IMR-90 (cell line): Measurements from ENCODE around the gene BTG2. TPM values are rescaled to one million over a fixed set of nuclear protein-coding genes. Genes with fewer than 3 reads are reported as not detected.

Source experiments
- ATAC-seq: fragments of 200-7000 bp; cut with Tn5 transposase; 2 replicates; pipeline ENCODE4 v1.9.1; 2020; ENCODE audit warnings: low read depth, mild to moderate bottlenecking, moderate library complexity
- BruUV-seq: library from RNA; stranded (reverse); fragments of 400-500 nt; replicated peaks from 2 replicates; lab custom pipeline; 2021; lab: Mats Ljungman, UMichigan
- CTCF ChIA-PET: fragments of 300-600 bp; formaldehyde crosslinking; extraction: SDS; loops from one replicate; lab custom pipeline; 2021; ENCODE audit warnings: antibody characterized with exemption; lab: Yijun Ruan, JAX
- POLR2A ChIA-PET: fragments of 300-600 bp; sonication (Branson Sonifier 250); formaldehyde crosslinking; loops from one replicate; lab custom pipeline; 2022; ENCODE audit warnings: antibody characterized with exemption; ENCODE audit not compliant: unreplicated experiment; lab: Charles Lee
- DNase-seq: peaks from one replicate; pipeline ENCODE4 v3.0.0; 2013
- H2AFZ ChIP-seq: replicated peaks from 2 replicates; pipeline ENCODE3; 2013; ENCODE audit warnings: low read length, mild to moderate bottlenecking; ENCODE audit not compliant: poor library complexity
- H2AK5ac ChIP-seq: 2 replicates; pipeline ENCODE4 v1.6.1; 2013; ENCODE audit warnings: low read depth, low read length, inconsistent platforms
- H2AK9ac ChIP-seq: replicated peaks from 2 replicates; pipeline ENCODE3; 2013; ENCODE audit warnings: mild to moderate bottlenecking, low read depth, low read length, moderate library complexity; ENCODE audit not compliant: poor library complexity
- H2BK120ac ChIP-seq: 2 replicates; pipeline ENCODE4 v1.6.1; 2013; ENCODE audit warnings: low read depth, low read length, inconsistent platforms
- H2BK15ac ChIP-seq: 3 replicates; pipeline ENCODE4 v1.6.1; 2013; ENCODE audit warnings: low read depth, low read length, inconsistent platforms
- H2BK20ac ChIP-seq: 2 replicates; pipeline ENCODE4 v1.6.1; 2013; ENCODE audit warnings: low read depth, mild to moderate bottlenecking, inconsistent platforms, low read length, moderate library complexity
- H2BK5ac ChIP-seq: 2 replicates; pipeline ENCODE4 v1.6.1; 2013; ENCODE audit warnings: mild to moderate bottlenecking, low read depth, low read length, inconsistent platforms; ENCODE audit not compliant: poor library complexity, severe bottlenecking
- H3K14ac ChIP-seq: replicated peaks from 2 replicates; pipeline ENCODE4 v1.6.1; 2013; ENCODE audit warnings: low read depth, low read length, inconsistent platforms
- H3K18ac ChIP-seq: 2 replicates; pipeline ENCODE4 v1.6.1; 2013; ENCODE audit warnings: low read depth, low read length, control low read depth
- H3K23ac ChIP-seq: 2 replicates; pipeline ENCODE4 v1.6.1; 2013; ENCODE audit warnings: low read depth, low read length, inconsistent platforms
- H3K27ac ChIP-seq: 2 replicates; pipeline ENCODE4 v1.5.1; 2013; ENCODE audit warnings: mild to moderate bottlenecking, control low read depth, low read length; ENCODE audit not compliant: insufficient read depth
- H3K27me3 ChIP-seq: 2 replicates; pipeline ENCODE4 v1.6.1; 2013; ENCODE audit warnings: low read length; ENCODE audit not compliant: control insufficient read depth, insufficient read depth
- H3K36me3 ChIP-seq: 2 replicates; pipeline ENCODE4 v1.6.1; 2013; ENCODE audit warnings: low read length, mixed read lengths; ENCODE audit not compliant: control insufficient read depth, insufficient read depth
- H3K4ac ChIP-seq: 2 replicates; pipeline ENCODE4 v1.6.1; 2013; ENCODE audit warnings: low read depth, low read length, inconsistent platforms
- H3K4me1 ChIP-seq: 2 replicates; pipeline ENCODE4 v1.6.1; 2013; ENCODE audit warnings: low read length, mixed read lengths; ENCODE audit not compliant: control insufficient read depth, insufficient read depth
- H3K4me2 ChIP-seq: 2 replicates; pipeline ENCODE4 v1.6.1; 2013; ENCODE audit warnings: low read depth, mild to moderate bottlenecking, control low read depth, low read length, moderate library complexity
- H3K4me3 ChIP-seq: 2 replicates; pipeline ENCODE4 v1.5.1; 2013; ENCODE audit warnings: low read depth, mild to moderate bottlenecking, control low read depth, low read length, moderate library complexity; ENCODE audit not compliant: insufficient read depth
- H3K56ac ChIP-seq: 2 replicates; pipeline ENCODE4 v1.6.1; 2013; ENCODE audit warnings: low read length, inconsistent platforms; ENCODE audit not compliant: insufficient read depth; ENCODE audit errors: extremely low read depth
- H3K79me1 ChIP-seq, 2 experiments: 2 replicates each; pipeline ENCODE4 v1.6.1; 2013; ENCODE audit warnings: low read length in 2 of 2, inconsistent platforms in 1 of 2, low read depth in 1 of 2
- H3K9ac ChIP-seq: 2 replicates; pipeline ENCODE4 v1.6.1; 2013; ENCODE audit warnings: low read depth, low read length, control low read depth
- H3K9me1 ChIP-seq: 2 replicates; pipeline ENCODE4 v1.6.1; 2013; ENCODE audit warnings: low read length, inconsistent platforms; ENCODE audit not compliant: insufficient read depth
- H3K9me3 ChIP-seq: 2 replicates; pipeline ENCODE4 v1.6.1; 2013; ENCODE audit warnings: low read length; ENCODE audit not compliant: control insufficient read depth, insufficient read depth
- H4K20me1 ChIP-seq: 2 replicates; pipeline ENCODE4 v1.6.1; 2013; ENCODE audit warnings: low read length, inconsistent platforms; ENCODE audit not compliant: insufficient read depth
- H4K5ac ChIP-seq: 2 replicates; pipeline ENCODE4 v1.6.1; 2013; ENCODE audit warnings: mild to moderate bottlenecking, low read depth, low read length, control low read depth
- H4K8ac ChIP-seq, 2 experiments: 2 replicates each; pipeline ENCODE4 v1.6.1; 2013; ENCODE audit warnings: low read depth in 2 of 2, low read length in 2 of 2, control low read depth in 1 of 2, inconsistent platforms in 1 of 2
- H4K91ac ChIP-seq: 2 replicates; pipeline ENCODE4 v1.6.1; 2013; ENCODE audit warnings: low read depth, low read length, inconsistent platforms; ENCODE audit not compliant: insufficient read depth
- CEBPB ChIP-seq: IDR thresholded peaks from 2 replicates; pipeline ENCODE4 v1.6.1; 2012; ENCODE audit warnings: low read depth, low read length, improper control_type of control experiment
- MAFK ChIP-seq: IDR thresholded peaks from 2 replicates; pipeline ENCODE4 v1.6.1; 2012; ENCODE audit warnings: low read depth, low read length, improper control_type of control experiment
- MAZ ChIP-seq: IDR thresholded peaks from 2 replicates; pipeline ENCODE4 v1.6.1; 2012; ENCODE audit warnings: low read depth, mild to moderate bottlenecking, low read length, improper control_type of control experiment, moderate library complexity, borderline replicate concordance
- MXI1 ChIP-seq: IDR thresholded peaks from 2 replicates; pipeline ENCODE4 v1.6.1; 2012; ENCODE audit warnings: low read depth, mild to moderate bottlenecking, low read length, moderate library complexity, borderline replicate concordance
- NFE2L2 ChIP-seq: fragments of 150-350 bp; IDR thresholded peaks from 2 replicates; pipeline ENCODE4 v1.6.1; 2016; ENCODE audit warnings: low read depth, mild to moderate bottlenecking, low read length
- RAD21 ChIP-seq: IDR thresholded peaks from 2 replicates; pipeline ENCODE4 v1.6.1; 2012; ENCODE audit warnings: low read length, improper control_type of control experiment
- WGBS, 2 experiments: methylation state at CpG; one replicate each; pipeline versions ENCODE4 v1.1.5 to v1.1.7; 2013; ENCODE audit warnings: missing lambda C conversion rate in 2 of 2; ENCODE audit not compliant: insufficient read length in 1 of 2; ENCODE audit errors: extremely low coverage in 2 of 2; 5-methylcytosine and 5-hydroxymethylcytosine counted together
- dilution Hi-C: fragments of 300-500 bp; cut with HindIII; formaldehyde crosslinking; loops from one replicate; pipeline ENCODE4 v1.14.3; 2018; ENCODE audit warnings: low sequenced_read_pairs; ENCODE audit not compliant: unreplicated experiment
- in situ Hi-C: fragments of 300-500 bp; cut with MboI; formaldehyde crosslinking; loops from 3 replicates; pipeline ENCODE4 v1.14.3; 2019; ENCODE audit warnings: low sequenced_read_pairs, inconsistent platforms, mixed read lengths
- intact Hi-C: fragments of 100-400 bp; cut with micrococcal nuclease; formaldehyde crosslinking; loops from 2 replicates; pipeline ENCODE4 v1.10.0; 2022
- polyA plus RNA-seq, 3 experiments: library from polyadenylated mRNA; depleted of rRNA; stranded (reverse); fragments of >200 nt; gene quantifications; 2 replicates each; pipeline ENCODE4 v1.2.3, GENCODE V29; 2012; ENCODE audit warnings: low replicate concordance in 1 of 3
- total RNA-seq: library from RNA; depleted of rRNA; stranded (reverse); fragments of >200 nt; gene quantifications from 2 replicates; pipeline ENCODE4 v1.2.3, GENCODE V29; 2012
- TF ChIP-seq, protein P1 (sequence below): fragments of 150-350 bp; IDR thresholded peaks from 2 replicates; pipeline ENCODE4 v1.6.1; 2017; ENCODE audit warnings: mild to moderate bottlenecking, antibody characterized with exemption, low read length, low read depth
- TF ChIP-seq, protein P2 (sequence below): conservative IDR thresholded peaks from 2 replicates; pipeline ENCODE4 v1.5.1; 2012; ENCODE audit warnings: mild to moderate bottlenecking, low read depth, low read length, improper control_type of control experiment
- TF ChIP-seq, protein P3 (sequence below): fragments of 150-350 bp; IDR thresholded peaks from 2 replicates; pipeline ENCODE4 v1.6.1; 2016; ENCODE audit warnings: low read depth, mild to moderate bottlenecking, low read length, moderate library complexity, borderline replicate concordance

BTG2 gene
- total and polyA plus RNA-seq, 2 of the 4 experiments (the other 2 are of a cell fraction): 8.4 to 18.8 TPM

DNA sequence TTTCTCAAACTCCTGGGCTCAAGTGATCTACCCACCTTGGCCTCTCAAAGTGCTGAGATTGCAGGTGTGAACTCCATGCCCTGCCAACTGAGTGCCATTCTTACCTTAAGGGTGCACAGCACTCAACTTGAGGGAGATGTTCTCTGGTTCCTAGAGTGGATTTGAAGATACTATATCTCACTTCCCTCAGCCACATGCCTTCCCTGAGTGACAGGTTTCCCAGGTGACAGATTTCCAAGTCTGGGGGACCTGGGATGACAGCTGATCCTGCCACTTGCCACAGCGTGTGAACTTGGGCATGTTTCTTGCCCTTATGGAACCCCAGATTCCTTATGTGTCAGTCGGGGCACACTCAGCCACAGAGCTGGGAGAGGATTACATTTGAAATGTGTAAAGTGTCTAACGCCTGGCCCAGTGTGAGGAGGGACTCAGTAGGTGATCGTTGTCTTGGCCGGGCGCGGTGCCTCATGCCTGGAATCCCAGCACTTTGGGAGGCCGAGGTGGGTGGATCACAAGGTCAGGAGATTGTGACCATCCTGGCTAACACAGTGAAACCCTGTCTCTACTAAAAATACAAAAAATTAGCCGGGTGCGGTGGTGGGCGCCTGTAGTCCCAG lies 29.6 kb upstream of the BTG2 start:
- Histone ChIP-seq H3K4me3 (no peak overlapping the region), H3K79me1 (no peaks in the 10 kb centered on the region), H3K9me3 (no peaks in the 10 kb centered on the region), H3K56ac (no peak overlapping the region), H2AK9ac (no peak overlapping the region), H2BK20ac (no peak overlapping the region), H4K5ac (no peak overlapping the region), H3K9ac (no peak overlapping the region), H2AK5ac (no peak overlapping the region), H3K4ac (no peak overlapping the region), H3K4me1 (peaks cover 12% of the 10 kb centered on the region; the same call in 1 of the 2 replicates), H2BK5ac (no peak overlapping the region), H2BK120ac (no peak overlapping the region), H4K8ac (no peak overlapping the region), H3K18ac (no peak overlapping the region), H4K20me1 (no peaks in the 10 kb centered on the region), H3K36me3 (no peaks in the 10 kb centered on the region), H4K91ac (no peak overlapping the region), H3K4me2 (no peak overlapping the region), H3K14ac (no peak overlapping the region), H3K23ac (no peak overlapping the region), H2BK15ac (no peak overlapping the region), H3K27me3 (no peaks in the 10 kb centered on the region; the same call in 1 of the 2 replicates), H3K9me1 (no peaks in the 10 kb centered on the region; the same call in 1 of the 2 replicates), H3K27ac (no peak overlapping the region), H2AFZ (no peak overlapping the region)
- WGBS, 2 experiments: 80% methylated on average over 2 of the region's 11 CpGs; no CpG with 5 or more reads in 1 of the 2 experiments
- TF ChIP-seq, protein P1, sequence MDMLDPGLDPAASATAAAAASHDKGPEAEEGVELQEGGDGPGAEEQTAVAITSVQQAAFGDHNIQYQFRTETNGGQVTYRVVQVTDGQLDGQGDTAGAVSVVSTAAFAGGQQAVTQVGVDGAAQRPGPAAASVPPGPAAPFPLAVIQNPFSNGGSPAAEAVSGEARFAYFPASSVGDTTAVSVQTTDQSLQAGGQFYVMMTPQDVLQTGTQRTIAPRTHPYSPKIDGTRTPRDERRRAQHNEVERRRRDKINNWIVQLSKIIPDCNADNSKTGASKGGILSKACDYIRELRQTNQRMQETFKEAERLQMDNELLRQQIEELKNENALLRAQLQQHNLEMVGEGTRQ: no peak
- TF ChIP-seq MXI1 (no peak), NFE2L2 (no peak), MAZ (no peak), RAD21 (no peak), MAFK (no peak), CEBPB (no peak)
- TF ChIP-seq, protein P2, sequence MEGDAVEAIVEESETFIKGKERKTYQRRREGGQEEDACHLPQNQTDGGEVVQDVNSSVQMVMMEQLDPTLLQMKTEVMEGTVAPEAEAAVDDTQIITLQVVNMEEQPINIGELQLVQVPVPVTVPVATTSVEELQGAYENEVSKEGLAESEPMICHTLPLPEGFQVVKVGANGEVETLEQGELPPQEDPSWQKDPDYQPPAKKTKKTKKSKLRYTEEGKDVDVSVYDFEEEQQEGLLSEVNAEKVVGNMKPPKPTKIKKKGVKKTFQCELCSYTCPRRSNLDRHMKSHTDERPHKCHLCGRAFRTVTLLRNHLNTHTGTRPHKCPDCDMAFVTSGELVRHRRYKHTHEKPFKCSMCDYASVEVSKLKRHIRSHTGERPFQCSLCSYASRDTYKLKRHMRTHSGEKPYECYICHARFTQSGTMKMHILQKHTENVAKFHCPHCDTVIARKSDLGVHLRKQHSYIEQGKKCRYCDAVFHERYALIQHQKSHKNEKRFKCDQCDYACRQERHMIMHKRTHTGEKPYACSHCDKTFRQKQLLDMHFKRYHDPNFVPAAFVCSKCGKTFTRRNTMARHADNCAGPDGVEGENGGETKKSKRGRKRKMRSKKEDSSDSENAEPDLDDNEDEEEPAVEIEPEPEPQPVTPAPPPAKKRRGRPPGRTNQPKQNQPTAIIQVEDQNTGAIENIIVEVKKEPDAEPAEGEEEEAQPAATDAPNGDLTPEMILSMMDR: no peak
- TF ChIP-seq, protein P3, sequence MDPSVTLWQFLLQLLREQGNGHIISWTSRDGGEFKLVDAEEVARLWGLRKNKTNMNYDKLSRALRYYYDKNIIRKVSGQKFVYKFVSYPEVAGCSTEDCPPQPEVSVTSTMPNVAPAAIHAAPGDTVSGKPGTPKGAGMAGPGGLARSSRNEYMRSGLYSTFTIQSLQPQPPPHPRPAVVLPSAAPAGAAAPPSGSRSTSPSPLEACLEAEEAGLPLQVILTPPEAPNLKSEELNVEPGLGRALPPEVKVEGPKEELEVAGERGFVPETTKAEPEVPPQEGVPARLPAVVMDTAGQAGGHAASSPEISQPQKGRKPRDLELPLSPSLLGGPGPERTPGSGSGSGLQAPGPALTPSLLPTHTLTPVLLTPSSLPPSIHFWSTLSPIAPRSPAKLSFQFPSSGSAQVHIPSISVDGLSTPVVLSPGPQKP: no peak
- CTCF ChIA-PET: no interaction called here
- DNase-seq: no peak
- POLR2A ChIA-PET: interaction anchor here (0.6 to 0.7 kb wide), 2 partner anchors 10 to 1141 kb away, joined by 3 read pairs; no protein-coding TSS in a partner anchor
- in situ Hi-C loops (loop anchor here (10.0 kb wide), 1 partner anchor 169 kb away; no protein-coding TSS in a partner anchor), intact Hi-C loops (no loop called here), dilution Hi-C loops (no loop called here)
- no TSS peak for BruUV-seq
- ATAC-seq: no peak
